NCI-H82 treated with DMSO at 0.1 percent for 48 hours (cell line): ENCODE results near the gene GPATCH4.

Source experiments
- DNase-seq: peaks from one replicate; lab custom pipeline; 2025; ENCODE audit not compliant: unreplicated experiment; lab: John Stamatoyannopoulos, UW

Gene GPATCH4

GRCh38 chr1:156551066-156551643 lies 50.1 kb downstream of the GPATCH4 start:
- DNase-seq: no peak

DNA sequence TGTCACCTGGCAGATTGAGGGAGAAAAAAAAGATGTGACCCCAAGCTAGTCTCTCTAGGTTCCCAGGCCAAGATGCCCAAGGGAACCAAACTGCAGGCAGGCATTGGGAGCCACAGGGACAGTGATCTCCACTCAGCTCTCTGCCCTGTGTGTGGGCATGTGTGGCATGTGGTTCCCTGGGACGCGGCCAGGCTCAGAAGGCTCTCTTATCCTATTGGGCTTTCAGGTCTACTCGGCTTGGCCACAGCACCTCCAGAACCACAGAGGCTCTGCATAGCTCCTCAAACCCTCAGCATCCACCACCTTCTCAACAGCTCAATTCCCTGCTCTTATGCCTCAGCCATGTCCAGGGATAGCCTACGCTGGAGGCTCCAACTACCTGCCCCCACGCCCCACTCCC lies 50.9 kb downstream of the GPATCH4 start:
- DNase-seq: no peak

- no peak for DNase-seq
These were observed 51.4 kb downstream of the GPATCH4 start for GRCh38 chr1:156549831-156550230.

- no peak for DNase-seq
These were observed 51.9 kb downstream of the GPATCH4 start for GRCh38 chr1:156549390-156549789.

DNA sequence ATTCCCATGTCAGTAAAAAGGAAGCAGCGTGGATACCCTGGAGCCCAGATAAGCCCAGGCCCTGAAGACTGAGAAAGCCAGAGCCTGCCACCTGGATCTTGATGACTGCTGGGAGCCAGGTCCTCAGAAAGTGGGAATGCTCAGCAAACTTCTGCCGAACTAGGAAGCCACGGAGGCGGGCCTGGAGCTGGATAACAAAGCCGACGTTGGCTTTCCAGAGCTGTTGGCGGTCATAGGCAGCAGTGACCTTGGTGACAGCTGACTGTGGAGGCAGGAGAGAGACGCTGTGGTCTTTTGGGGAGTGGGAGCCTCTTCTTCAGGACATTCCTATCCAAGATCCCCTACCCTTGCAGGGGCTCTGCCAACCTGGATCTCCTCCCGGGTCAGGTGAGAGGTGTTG lies 53.3 kb downstream of the GPATCH4 start:
- no peak for DNase-seq

DNA sequence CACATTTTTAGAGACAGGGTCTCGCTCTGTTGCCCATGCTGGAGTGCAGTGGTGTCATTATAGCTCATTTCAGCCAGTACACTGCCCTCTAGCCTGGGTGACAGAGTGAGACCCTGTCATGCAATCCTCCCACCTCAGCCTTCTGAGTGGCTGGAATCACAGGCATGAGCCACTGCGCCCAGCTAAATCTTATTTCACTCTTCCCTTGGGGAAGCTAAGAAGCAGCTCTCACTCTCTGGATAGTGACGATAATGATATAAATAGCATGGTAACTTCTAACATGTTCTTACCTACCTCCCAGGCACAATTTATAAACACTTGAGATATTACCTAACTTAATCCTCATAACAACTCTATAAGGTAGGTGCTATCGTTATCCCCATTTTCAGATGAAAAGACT lies 53.8 kb downstream of the GPATCH4 start:
- no peak for DNase-seq

DNA sequence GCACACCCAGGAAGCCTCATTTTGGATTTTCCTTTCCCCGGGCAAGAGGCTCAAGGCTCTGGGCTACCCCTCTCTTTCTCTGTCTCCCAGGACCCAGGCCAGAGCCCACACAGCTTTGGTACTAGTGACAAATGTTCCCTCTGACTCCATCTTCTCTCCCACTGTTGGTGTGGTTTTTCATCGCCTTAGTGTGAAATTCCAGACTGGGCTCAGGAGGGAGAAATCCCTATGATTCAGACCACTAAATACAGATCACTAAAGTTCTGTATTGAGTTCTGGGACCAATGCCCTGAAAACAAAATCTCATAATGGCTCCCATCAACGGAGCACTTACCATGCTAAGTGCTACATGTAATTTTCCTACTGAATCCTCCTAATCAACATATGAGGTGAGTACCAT lies 55.0 kb downstream of the GPATCH4 start:
- DNase-seq: no peak

GRCh38 chr1:156544592-156545102 lies 56.6 kb downstream of the GPATCH4 start:
- DNase-seq: no peak
